ENCODE measurements around the gene ACAN. TPM values are rescaled to one million over a fixed set of nuclear protein-coding genes. Genes with fewer than 3 reads are reported as not detected.

ACAN gene
- total RNA-seq, 1 experiment from 2014 or later = 0.50 TPM

DNA sequence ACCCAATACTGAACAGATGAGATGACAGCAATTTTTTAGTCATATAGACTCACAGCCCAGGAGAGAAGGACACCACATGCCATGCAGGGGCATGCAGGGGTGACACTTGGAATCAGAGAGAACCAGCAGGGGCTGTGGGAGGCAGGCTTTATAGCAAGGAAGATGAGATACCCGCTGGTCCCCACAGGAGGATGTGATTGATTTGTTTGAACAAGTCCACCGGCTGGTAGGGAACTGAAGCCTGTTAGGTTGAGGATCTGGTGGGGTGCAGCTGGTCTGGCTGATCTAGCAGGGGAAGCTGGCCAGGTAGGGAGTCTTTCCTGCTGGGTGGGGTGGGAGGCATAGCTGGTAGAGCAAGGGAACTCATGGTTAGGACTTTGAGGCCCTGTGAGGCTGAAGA lies 18.0 kb upstream of the ACAN start:
- Histone ChIP-seq H3K79me1 (ENCODE audit: insufficient read depth, low read depth, low read length, poor library complexity, severe bottlenecking) (no peaks in the 10 kb centered on the region), H2AK5ac (ENCODE audit: insufficient read length, low read length) (no peak overlapping the region), H3K23ac (ENCODE audit: insufficient read length, low read depth, low read length) (no peak overlapping the region), H2BK15ac (ENCODE audit: low read depth, low read length) (no peak overlapping the region), H2BK120ac (ENCODE audit: low read depth, low read length, poor library complexity, severe bottlenecking) (no peak overlapping the region), H4K91ac (ENCODE audit: insufficient read length, low read depth, low read length) (no peak overlapping the region), H3K27me3 (ENCODE audit: insufficient read depth, low read length) (no peaks in the 10 kb centered on the region), H3K14ac (ENCODE audit: insufficient read depth, low read length) (no peak overlapping the region), H3K27ac (ENCODE audit: insufficient read length, low read depth, low read length) (no peak overlapping the region), H3K4ac (ENCODE audit: low read depth, low read length) (no peak overlapping the region), H3K9me3 (ENCODE audit: control insufficient read depth, low read depth, low read length) (no peaks in the 10 kb centered on the region), H3K56ac (ENCODE audit: insufficient read length, low read depth, low read length) (no peak overlapping the region), H2BK20ac (ENCODE audit: low read depth, low read length, poor library complexity, severe bottlenecking) (no peak overlapping the region), H3T11ph (ENCODE audit: low read length) (no peak overlapping the region), H3K4me2 (ENCODE audit: insufficient read depth, insufficient read length, low read length) (no peak overlapping the region), H3K18ac (ENCODE audit: insufficient read length, low read depth, low read length) (no peak overlapping the region), H3K23me2 (ENCODE audit: insufficient read length, low read depth, low read length, poor library complexity, severe bottlenecking) (no peaks in the 10 kb centered on the region), H4K20me1 (ENCODE audit: control insufficient read depth, insufficient read depth, insufficient read length) (no peaks in the 10 kb centered on the region), H4K5ac (ENCODE audit: insufficient read length, low read depth, low read length) (no peak overlapping the region), H2BK12ac (ENCODE audit: insufficient read length, low read depth, low read length) (no peak overlapping the region), H2AFZ (ENCODE audit: low read length) (no peak overlapping the region), H2BK5ac (ENCODE audit: insufficient read length, low read length) (no peak overlapping the region), H4K8ac (replicated peaks; ENCODE audit: insufficient read length, low read depth, low read length) (no peak overlapping the region), H3K4me1 (ENCODE audit: insufficient read depth, low read length) (no peaks in the 10 kb centered on the region), H3K9ac (ENCODE audit: extremely low read depth, insufficient read length, low read length) (no peak overlapping the region), H3K79me2 (ENCODE audit: insufficient read depth, low read length) (no peaks in the 10 kb centered on the region)
- Mint-ChIP-seq H3K36me3 (ENCODE audit: insufficient read depth in 1 of 3, low read depth in 3 of 3) (no peaks in the 10 kb centered on the region), H3K4me3 (no peak overlapping the region), H3K4me1 (no peaks in the 10 kb centered on the region), H3K27me3 (ENCODE audit: low read depth) (peaks cover 32% of the 10 kb centered on the region), H3K9me3 (no peaks in the 10 kb centered on the region; a peak in 1 of 5 replicates), H3K27ac (0 out of 7 replicates have a peak overlapping the region, but pooled peaks of 1 of the 3 experiments have one; percentile 26)
- no CpG with 5 or more reads among the region's 2 CpGs for WGBS (ENCODE audit: extremely low coverage, insufficient read length, low lambda C conversion rate)
- TF ChIP-seq, protein P1, sequence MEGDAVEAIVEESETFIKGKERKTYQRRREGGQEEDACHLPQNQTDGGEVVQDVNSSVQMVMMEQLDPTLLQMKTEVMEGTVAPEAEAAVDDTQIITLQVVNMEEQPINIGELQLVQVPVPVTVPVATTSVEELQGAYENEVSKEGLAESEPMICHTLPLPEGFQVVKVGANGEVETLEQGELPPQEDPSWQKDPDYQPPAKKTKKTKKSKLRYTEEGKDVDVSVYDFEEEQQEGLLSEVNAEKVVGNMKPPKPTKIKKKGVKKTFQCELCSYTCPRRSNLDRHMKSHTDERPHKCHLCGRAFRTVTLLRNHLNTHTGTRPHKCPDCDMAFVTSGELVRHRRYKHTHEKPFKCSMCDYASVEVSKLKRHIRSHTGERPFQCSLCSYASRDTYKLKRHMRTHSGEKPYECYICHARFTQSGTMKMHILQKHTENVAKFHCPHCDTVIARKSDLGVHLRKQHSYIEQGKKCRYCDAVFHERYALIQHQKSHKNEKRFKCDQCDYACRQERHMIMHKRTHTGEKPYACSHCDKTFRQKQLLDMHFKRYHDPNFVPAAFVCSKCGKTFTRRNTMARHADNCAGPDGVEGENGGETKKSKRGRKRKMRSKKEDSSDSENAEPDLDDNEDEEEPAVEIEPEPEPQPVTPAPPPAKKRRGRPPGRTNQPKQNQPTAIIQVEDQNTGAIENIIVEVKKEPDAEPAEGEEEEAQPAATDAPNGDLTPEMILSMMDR (conservative IDR thresholded peaks at IDR 0.05) = no peak
- DNase-seq = no peak
